ENCODE results near the gene EMC1.
"Not testable (repeated sequence)": the region's sequence is repeated elsewhere in the genome, so short reads cannot be mapped to it uniquely, and the experiment has no call there.

Gene EMC1

DNA sequence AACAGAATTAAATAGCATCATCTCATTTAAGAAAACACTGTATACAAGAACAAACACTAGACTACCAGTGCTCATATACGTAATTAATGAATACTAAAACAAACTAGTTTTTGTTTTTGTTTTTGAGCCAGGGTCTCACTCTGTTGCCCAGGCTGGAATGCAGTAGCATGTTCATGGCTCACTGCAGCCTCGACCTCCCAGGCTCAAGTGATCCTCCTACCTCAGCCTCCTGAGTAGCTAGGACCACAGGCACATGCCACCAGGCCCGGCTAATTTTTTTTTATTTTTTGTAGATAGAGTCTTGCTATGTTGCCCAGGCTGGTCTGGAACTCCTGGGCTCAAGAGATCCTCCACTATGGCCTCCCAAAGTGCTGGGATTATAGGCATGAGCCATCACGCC is 34.7 kb downstream of the EMC1 start:
- DNase-seq (ENCODE audit: low spot score) = not testable (repeated sequence)

- no peak for DNase-seq (ENCODE audit: low spot score)
These were observed 37.7 kb downstream of the EMC1 start for GRCh38 chr1:19213580-19213979.

GRCh38 chr1:19212167-19212566 is 39.2 kb downstream of the EMC1 start:
- DNase-seq (ENCODE audit: low spot score) = no peak

DNA sequence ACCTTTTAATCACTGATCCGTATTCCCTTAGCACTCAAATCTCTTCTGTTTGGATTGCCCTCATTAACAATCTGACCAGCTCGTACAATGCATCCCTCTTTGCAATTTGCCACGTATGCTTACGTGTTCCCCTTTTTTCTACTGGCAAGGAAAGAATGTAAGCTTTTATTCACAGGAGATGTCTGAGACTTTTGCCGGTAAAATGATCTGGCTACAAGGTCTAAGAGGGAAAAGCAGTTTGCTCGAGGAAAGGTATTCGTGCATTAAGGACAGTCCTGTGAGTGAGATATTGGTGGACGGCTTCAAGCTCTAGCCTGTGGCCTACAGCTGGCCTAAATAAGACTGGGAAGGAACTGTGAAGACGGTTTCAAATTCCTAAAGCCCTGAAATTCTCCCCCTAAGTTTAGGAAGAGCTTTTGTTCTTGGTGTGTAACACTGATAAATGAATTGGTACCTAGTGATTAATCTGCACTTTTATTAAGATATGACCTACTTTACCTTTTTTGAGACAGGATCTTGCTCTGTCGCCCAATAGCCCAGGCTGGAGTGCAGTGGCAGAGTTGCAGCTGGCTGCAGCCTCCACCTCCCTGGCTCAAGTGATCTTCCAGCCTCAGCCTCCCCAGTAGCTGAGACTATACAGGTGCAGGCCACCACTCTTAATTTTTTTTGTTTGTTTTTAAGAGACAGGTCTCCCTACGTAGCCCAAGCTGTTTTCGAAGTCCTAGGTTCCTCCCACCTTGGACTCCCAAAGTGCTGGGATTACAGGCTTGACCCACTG is 40.4 kb downstream of the EMC1 start:
- no peak for DNase-seq (ENCODE audit: low spot score)

GRCh38 chr1:19209990-19210771 is 41.1 kb downstream of the EMC1 start, which contains the start of gene UBR4:
Gene UBR4 (minus strand): TSS chr1:19210266. CDS start chr1:19210248, 18 bp downstream.
- peak; percentile 92 for DNase-seq (ENCODE audit: low spot score)

DNA sequence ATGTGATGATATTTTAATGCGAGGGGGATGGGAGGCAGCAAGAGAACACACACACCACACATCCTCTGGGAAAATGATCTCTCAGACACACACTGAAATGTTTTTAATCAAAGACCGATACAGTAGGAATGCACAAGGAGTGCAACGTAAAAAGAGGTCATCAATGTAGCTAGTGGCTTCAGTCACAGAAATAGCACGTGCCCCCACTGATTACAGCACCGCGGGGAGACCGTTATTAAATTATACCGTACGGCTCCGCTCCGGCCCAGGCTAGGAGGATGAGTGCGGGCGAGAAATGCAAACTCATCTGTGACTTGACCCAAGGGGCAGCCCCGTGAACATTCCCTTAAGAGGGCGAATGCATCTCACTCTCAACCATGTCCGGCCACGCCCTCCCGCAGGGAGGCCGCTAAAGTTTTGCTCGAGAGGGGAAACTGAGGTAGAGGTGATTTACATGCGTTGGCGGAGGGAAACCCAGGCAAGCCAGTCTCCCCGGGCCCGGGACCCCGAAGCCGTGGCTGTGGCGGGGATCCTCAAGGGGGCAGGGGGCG is 41.8 kb downstream of the EMC1 start:
- peak; percentile 56 for DNase-seq (ENCODE audit: low spot score)

GRCh38 chr1:19208710-19209438 is 42.5 kb downstream of the EMC1 start:
- no peak for DNase-seq (ENCODE audit: low spot score)

GRCh38 chr1:19206947-19207346 is 44.4 kb downstream of the EMC1 start:
- DNase-seq (ENCODE audit: low spot score) = no peak

DNA sequence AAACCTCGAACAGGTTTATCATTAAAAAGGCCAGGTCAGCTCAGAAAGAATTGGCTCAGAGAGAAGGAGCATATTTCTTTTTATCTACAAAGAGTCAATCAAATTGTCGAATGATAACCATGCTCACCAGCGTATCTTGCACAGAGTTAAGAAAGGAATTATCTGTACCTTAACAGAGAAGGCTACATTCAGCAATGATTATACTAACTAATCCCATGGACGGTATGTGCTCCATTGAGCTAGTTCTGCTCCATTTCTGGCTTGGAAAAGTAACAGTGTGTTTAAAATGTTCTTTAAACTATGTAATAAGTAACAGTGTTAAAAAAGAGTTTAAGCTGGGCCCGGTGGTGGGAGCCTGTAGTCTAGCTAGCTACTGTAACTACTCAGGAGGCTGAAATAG is 45.5 kb downstream of the EMC1 start:
- no peak for DNase-seq (ENCODE audit: low spot score)

GRCh38 chr1:19205403-19205802 is 45.9 kb downstream of the EMC1 start:
- DNase-seq (ENCODE audit: low spot score) = no peak

DNA sequence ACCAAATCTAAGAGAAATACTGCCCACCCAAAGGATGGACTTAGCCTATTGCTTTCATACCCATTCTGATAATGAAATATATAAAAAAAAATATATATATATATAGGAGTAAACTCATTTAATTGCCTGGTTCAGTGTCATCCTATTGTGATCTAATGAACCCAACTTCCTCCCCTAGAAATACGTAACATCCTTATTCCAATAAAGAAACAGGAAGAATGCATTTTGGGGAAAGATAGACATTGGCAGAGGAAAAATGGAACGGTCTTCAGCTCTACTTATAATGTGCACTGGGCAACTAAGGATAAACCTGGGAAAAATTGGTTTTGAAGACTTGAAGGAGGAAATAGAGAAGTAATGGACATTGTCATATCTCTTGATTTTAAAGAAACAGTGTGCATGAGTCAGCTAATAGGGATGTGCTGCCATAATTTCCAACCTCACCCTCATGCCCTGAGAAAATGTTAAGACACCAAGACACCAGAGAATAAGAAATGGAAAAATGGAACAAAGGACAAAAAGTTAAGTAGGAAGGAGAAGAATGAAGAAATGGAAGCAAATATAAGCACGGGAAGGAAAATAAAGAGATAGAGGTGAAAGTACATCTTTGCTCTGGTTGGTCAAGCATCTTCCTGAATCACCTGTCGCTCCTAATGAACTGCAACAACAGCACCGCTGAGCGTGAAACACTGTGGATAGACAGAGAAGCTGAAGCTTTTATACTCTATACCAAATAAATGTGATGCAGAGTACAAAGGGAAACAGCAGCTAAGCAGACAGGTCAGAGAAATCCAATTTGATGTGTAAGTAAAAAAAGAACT is 46.7 kb downstream of the EMC1 start:
- DNase-seq (ENCODE audit: low spot score) = no peak

DNA sequence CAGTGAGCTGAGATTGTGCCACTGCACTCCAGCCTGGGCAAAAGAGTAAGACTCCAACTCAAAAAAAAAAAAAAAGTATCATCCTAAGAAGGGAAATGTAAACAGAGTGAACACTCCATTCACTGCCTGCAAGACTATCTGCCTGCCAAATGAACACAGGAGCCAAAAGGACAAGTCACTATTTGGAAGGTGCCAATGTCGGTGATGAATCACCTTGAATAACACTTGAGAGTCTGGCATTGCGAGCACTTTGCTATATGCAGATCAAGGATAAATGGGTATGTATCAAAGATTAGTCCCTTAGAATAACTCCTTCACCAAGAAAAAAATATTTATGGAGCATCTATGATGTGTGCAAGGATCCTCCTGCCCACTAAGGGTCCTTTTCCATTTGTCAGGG is 47.9 kb downstream of the EMC1 start:
- no peak for DNase-seq (ENCODE audit: low spot score)

- no peak for DNase-seq (ENCODE audit: low spot score)
These were observed 48.9 kb downstream of the EMC1 start for GRCh38 chr1:19202396-19202795.

GRCh38 chr1:19199969-19200604 is 51.2 kb downstream of the EMC1 start:
- DNase-seq (ENCODE audit: low spot score) = no peak

- no peak for DNase-seq (ENCODE audit: low spot score)
These were observed 51.9 kb downstream of the EMC1 start for GRCh38 chr1:19199329-19199968.

DNA sequence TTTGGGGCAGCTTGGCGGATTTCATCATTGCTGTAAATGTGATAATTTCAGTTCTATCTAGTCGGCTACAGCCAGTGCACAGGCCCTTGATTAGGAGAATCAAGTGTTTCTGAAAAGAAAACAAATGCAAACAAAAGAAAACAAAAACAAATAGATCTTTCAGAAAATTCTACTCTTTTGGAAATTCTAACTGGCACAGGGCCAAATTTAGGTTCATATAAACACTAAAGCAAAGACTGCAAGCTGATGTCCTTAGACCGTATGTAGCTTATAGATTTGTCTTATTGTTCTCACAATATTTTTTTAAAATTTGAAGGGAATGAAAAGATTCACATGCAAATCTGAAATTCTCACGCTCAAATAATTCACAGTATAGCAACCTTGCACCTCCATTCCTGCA is 52.5 kb downstream of the EMC1 start:
- no peak for DNase-seq (ENCODE audit: low spot score)

DNA sequence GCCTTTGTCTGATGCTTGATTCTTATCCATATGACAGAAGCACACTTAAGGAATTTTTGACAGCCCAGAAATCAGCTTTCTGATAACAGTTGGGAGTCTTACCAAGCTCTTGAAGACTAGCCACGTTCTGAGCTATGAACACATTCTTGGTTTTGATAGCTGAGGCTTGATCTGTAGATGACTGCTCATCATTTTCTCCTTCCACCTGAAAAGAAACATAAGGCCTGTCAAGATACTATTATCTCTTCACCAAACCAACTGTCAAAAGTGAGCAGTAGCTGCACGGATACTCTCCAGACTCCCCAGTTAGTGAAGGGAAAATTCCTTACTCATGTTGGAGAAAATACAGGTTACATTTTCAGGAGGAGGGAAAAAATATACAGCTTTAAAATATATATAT is 53.5 kb downstream of the EMC1 start:
- DNase-seq (ENCODE audit: low spot score) = no peak

DNA sequence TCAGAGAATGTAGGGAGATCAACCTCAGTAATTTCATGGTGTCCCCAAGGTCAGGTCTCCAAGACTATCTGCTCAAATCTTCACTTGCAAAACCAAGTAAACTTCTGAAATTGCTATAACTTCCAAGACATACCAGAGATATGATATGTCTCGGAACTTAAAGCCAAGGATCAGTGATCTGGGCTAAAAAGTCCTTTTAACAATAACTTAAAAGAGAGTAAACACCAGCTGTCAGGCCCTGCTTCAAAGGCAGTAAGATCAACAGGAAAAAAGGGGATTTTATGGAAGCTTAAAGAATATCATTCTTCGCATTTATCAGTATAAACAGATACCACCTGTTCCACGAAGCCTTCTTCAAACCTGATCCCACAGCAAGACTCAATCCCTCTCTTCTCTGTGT is 55.0 kb downstream of the EMC1 start:
- DNase-seq (ENCODE audit: low spot score) = no peak

DNA sequence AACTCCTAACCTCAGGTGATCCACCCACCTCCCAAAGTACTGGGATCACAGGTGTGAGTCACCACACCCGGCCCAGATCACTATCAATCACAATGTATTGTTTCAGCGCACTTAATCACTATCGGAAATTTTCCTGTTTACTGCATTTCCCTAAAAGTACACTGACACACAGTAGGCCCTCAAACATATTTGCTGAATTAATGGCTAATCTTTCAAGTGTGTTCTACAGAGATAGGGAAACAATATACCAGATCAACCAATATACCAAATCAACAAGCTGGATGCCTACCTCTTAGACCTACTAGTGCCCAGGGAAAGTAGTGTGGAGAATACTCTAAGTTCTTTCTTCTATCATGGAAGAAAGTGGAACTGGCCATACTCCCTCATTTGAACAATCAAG is 58.3 kb downstream of the EMC1 start:
- DNase-seq (ENCODE audit: low spot score) = no peak

- DNase-seq (ENCODE audit: low spot score) = no peak
These were observed 59.5 kb downstream of the EMC1 start for GRCh38 chr1:19191811-19192210.

DNA sequence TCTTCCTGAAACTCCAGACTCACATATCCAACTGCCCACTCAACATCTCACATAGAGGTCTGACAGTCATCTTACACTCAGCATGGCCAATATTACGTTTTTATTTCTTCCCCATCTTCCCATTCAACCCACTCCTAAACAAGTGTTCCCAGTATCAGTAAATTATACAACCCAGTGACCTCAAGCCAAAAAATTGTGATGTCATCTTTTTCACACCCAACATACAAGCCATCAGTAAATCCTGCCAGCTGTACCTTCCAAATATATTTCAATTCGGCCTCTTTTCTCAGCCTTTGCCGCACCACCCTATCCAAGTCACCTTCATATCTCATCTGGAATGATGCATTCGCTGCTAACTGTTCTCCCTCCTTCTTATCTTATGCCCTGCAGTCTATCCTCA is 60.9 kb downstream of the EMC1 start:
- no peak for DNase-seq (ENCODE audit: low spot score)
